ENCODE results near the gene RPGRIP1.
"Not testable (repeated sequence)": the region's sequence is repeated elsewhere in the genome, so short reads cannot be mapped to it uniquely, and the experiment has no call there.

RPGRIP1 gene

DNA sequence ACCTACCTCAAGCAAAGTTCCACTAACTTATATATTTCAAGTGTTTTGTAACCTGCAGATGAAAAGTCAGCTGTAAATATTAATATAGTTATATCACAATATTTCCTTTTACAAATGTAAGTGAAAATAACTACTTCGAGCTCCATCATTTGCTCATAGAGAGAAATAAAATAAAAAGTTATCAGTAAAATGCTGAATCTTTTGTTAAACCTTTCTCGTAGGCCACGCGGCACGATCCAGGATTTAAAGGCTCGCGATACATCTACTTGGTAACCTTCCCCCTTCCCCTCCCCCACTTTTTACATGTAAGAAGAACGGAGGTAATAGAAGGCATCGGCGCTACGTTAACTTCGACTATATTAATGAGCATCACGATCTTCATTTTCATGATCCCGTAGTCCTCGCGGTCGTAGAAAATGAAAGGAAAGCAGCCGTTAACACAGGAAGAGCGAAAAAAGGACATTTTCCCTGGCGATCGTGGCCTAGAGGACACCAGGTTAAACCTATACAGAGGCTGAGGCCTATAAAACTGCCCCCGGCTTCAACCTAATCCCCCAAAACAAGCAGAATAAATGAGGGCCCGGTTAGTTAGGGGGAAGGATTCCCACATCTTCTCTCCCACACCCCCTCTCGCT, 11.1 kb upstream of the RPGRIP1 start:
- Histone ChIP-seq H3K9ac (ENCODE audit: low read length in 5 of 5) (peak overlapping the region; percentile 95 to 100 (median 100)), H3K9me3 (ENCODE audit: control insufficient read depth in 5 of 5, low read length in 5 of 5) (no peaks in the 10 kb centered on the region), H3K27ac (ENCODE audit: low read depth, low read length) (peak overlapping the region; percentile 100), H3K4me1 (ENCODE audit: control insufficient read depth in 5 of 5, insufficient read depth in 5 of 5, low read length in 5 of 5) (peaks cover 3 to 55% (median 46%) of the 10 kb centered on the region in 5 donors), H3K27me3 (ENCODE audit: control insufficient read depth in 5 of 5, insufficient read depth in 4 of 5, low read length in 5 of 5) (peaks cover 0 to 2% (median 0%) of the 10 kb centered on the region in 5 donors), H3K4me3 (ENCODE audit: low read depth in 1 of 5, low read length in 5 of 5) (peak overlapping the region; percentile 82 to 100 (median 100)), H3K36me3 (ENCODE audit: control insufficient read depth in 5 of 5, insufficient read depth in 5 of 5, low read length in 5 of 5) (peaks cover 3 to 19% (median 7%) of the 10 kb centered on the region in 5 donors)

DNA sequence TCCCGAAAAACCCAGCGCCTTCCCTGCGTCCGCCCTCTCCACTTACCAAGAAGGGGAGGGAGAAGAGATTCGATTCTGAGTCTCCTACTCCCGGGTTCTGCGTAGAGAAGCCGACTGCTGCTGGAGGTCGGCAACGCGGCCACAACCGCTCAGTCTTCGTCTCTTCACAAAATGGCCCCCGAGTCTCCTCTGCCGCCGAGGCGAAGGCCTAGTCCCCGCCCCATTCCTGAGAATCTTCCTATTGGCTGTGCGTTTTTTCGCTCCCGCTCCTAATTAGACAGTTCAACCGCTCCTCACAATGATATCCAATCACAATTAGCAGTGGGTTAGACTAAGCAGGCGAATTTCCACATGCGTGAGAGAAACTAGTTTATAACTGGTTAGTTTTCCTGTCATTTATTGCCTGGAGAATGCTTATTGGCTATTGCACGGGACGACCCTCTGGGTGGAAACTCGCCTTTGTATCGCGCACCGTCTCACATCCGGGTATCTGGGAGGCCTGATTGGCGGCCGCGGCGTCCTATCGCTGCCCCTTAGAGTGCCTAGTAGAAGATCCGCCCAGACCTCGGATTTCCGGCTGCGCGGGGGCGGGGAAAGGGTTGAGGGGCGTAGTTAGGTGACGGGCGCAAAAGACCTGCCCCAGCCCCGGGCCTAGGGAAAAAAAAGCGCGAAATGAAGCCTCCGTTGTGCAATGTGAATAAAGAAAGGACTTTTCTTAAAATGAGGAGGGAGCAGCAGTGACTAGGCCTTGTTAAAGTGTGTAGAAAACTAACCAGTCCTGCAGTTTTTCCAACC, 10.4 kb upstream of the RPGRIP1 start, which contains the start of gene HNRNPC:
Gene HNRNPC (minus strand): TSS at position 191 of the 795 bp plus-strand sequence. CDS start 35,249 bp downstream, outside the sequence.
- Histone ChIP-seq H3K36me3 (ENCODE audit: control insufficient read depth in 5 of 5, insufficient read depth in 5 of 5, low read length in 5 of 5) (peaks cover 3 to 15% (median 4%) of the 10 kb centered on the region in 5 donors), H3K4me1 (ENCODE audit: control insufficient read depth in 5 of 5, insufficient read depth in 5 of 5, low read length in 5 of 5) (peaks cover 3 to 48% (median 41%) of the 10 kb centered on the region in 5 donors), H3K27ac (ENCODE audit: low read depth, low read length) (peak within 1 kb of the TSS; percentile 100)

DNA sequence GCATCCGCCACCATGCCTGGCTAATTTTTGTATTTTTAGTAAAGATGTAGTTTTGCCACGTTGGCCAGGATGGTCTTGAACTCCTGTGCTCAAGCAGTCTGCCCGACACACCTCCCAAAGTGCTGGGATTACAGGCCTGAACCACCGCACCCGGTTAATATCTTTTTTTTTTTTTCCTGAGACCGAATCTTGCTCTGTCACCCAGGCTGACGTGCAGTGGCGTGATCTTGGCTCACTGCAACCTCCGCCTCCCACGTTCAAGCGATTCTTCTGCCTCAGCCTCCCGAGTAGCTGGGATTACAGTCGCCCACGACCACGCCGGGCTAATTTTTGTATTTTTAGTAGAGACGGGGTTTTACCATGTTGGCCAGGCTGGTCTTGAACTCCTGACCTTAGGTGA, 7.2 kb upstream of the RPGRIP1 start:
- not testable (repeated sequence) for H3K36me3 ChIP-seq (ENCODE audit: control insufficient read depth in 5 of 5, insufficient read depth in 5 of 5, low read length in 5 of 5); H3K9me3 ChIP-seq (ENCODE audit: control insufficient read depth in 5 of 5, low read length in 5 of 5); H3K27ac ChIP-seq (ENCODE audit: low read depth, low read length); H3K4me3 ChIP-seq (ENCODE audit: low read depth in 1 of 5, low read length in 5 of 5); H3K9ac ChIP-seq (ENCODE audit: low read length in 5 of 5); H3K27me3 ChIP-seq (ENCODE audit: control insufficient read depth in 5 of 5, insufficient read depth in 4 of 5, low read length in 5 of 5)
- peaks cover 3 to 16% (median 9%) of the 10 kb centered on the region in 5 donors for H3K4me1 ChIP-seq (ENCODE audit: control insufficient read depth in 5 of 5, insufficient read depth in 5 of 5, low read length in 5 of 5)

More for the DNA sequence above, 10.4 kb upstream of the RPGRIP1 start, which contains the start of gene HNRNPC:
- peak within 1 kb of the TSS; percentile 95 to 100 (median 100) for H3K9ac ChIP-seq (ENCODE audit: low read length in 5 of 5)
- H3K9me3 ChIP-seq (ENCODE audit: control insufficient read depth in 5 of 5, low read length in 5 of 5), result no peaks in the 10 kb centered on the region
- peaks cover 0 to 2% (median 0%) of the 10 kb centered on the region in 5 donors for H3K27me3 ChIP-seq (ENCODE audit: control insufficient read depth in 5 of 5, insufficient read depth in 4 of 5, low read length in 5 of 5)
- H3K4me3 ChIP-seq (ENCODE audit: low read depth in 1 of 5, low read length in 5 of 5), result peak within 1 kb of the TSS; percentile 82 to 100 (median 100)

DNA sequence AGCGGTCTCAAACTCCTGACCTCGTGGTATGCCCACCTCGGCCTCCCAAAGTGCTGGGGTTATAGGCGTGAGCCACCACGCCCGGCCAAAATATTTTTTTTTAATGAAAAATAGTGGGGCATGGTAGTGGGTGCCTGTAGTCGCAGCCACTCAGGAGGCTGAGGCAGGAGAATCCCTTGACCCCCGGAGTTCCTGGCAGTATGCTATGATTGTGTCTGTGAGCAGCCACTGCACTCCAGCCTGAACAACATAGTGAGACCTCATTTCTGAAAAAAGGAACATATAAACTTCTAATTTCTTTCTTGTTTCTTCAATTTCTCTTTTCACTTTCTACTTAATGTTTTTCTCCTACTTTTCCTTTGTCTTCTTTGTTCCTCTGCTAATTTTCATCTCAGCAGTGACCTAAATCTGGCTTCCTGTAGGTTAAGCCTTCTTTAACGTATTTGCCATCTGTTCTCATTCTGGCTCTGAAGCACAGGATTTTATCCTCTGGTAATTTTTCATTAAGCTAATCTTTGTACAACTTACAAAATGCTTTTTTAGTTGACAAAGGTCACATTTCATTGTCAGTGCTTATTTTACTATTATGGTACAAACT, 4.5 kb upstream of the RPGRIP1 start:
- H3K4me3 ChIP-seq (ENCODE audit: low read depth in 1 of 5, low read length in 5 of 5), result no peak overlapping the region
- H3K9me3 ChIP-seq (ENCODE audit: control insufficient read depth in 5 of 5, low read length in 5 of 5), result no peaks in the 10 kb centered on the region
- no peak overlapping the region for H3K27ac ChIP-seq (ENCODE audit: low read depth, low read length)
- no peak overlapping the region for H3K9ac ChIP-seq (ENCODE audit: low read length in 5 of 5)
- no peaks in the 10 kb centered on the region for H3K4me1 ChIP-seq (ENCODE audit: control insufficient read depth in 5 of 5, insufficient read depth in 5 of 5, low read length in 5 of 5)
- H3K27me3 ChIP-seq (ENCODE audit: control insufficient read depth in 5 of 5, insufficient read depth in 4 of 5, low read length in 5 of 5), result no peaks in the 10 kb centered on the region
- H3K36me3 ChIP-seq (ENCODE audit: control insufficient read depth in 5 of 5, insufficient read depth in 5 of 5, low read length in 5 of 5), result no peaks in the 10 kb centered on the region

DNA sequence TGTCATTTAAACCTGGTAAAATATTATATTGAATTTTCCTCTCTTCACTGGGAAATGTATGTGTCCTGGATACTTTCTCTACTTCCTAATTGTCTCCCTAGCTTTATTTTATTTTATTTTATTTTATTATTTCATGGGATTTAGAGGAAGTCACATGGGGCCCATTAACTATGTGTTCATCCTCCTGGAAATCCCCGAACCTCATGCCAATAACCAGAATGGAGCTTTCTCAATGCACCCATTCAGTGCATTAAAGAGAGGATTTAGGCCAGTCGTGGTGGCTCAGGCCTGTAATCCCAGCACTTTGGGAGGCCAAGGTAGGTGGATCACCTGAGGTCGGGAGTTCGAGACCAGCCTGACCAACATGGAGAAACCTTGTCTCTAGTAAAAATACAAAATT, 1.3 kb upstream of the RPGRIP1 start:
- Histone ChIP-seq H3K4me1 (ENCODE audit: control insufficient read depth in 5 of 5, insufficient read depth in 5 of 5, low read length in 5 of 5) (no peaks in the 10 kb centered on the region), H3K27ac (ENCODE audit: low read depth, low read length) (no peak overlapping the region), H3K9me3 (ENCODE audit: control insufficient read depth in 5 of 5, low read length in 5 of 5) (no peaks in the 10 kb centered on the region), H3K9ac (ENCODE audit: low read length in 5 of 5) (no peak overlapping the region), H3K27me3 (ENCODE audit: control insufficient read depth in 5 of 5, insufficient read depth in 4 of 5, low read length in 5 of 5) (no peaks in the 10 kb centered on the region), H3K36me3 (ENCODE audit: control insufficient read depth in 5 of 5, insufficient read depth in 5 of 5, low read length in 5 of 5) (no peaks in the 10 kb centered on the region), H3K4me3 (ENCODE audit: low read depth in 1 of 5, low read length in 5 of 5) (no peak overlapping the region)

DNA sequence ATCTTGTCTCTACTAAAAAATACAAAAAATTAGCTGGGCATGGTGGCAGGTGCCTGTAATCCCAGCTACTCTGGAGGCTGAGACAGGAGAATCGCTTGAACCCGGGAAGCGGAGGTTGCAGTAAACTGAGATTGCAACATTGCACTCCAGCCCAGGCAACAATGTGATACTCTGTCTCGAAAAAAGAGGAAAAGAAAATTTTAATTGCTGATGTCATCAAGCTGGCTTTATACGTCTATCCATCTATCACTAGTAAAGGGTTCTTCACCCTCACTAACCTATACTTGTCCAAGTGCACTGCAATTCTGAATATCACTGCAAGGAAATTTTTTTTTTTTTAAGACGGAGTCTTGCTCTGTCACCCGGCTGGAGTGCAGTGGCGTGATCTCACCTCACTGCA, 2.0 kb downstream of the RPGRIP1 start:
- H3K27me3 ChIP-seq (ENCODE audit: control insufficient read depth in 5 of 5, insufficient read depth in 4 of 5, low read length in 5 of 5); H3K4me3 ChIP-seq (ENCODE audit: low read depth in 1 of 5, low read length in 5 of 5); H3K9me3 ChIP-seq (ENCODE audit: control insufficient read depth in 5 of 5, low read length in 5 of 5); H3K36me3 ChIP-seq (ENCODE audit: control insufficient read depth in 5 of 5, insufficient read depth in 5 of 5, low read length in 5 of 5); H3K27ac ChIP-seq (ENCODE audit: low read depth, low read length); H3K9ac ChIP-seq (ENCODE audit: low read length in 5 of 5); H3K4me1 ChIP-seq (ENCODE audit: control insufficient read depth in 5 of 5, insufficient read depth in 5 of 5, low read length in 5 of 5): not testable (repeated sequence)

DNA sequence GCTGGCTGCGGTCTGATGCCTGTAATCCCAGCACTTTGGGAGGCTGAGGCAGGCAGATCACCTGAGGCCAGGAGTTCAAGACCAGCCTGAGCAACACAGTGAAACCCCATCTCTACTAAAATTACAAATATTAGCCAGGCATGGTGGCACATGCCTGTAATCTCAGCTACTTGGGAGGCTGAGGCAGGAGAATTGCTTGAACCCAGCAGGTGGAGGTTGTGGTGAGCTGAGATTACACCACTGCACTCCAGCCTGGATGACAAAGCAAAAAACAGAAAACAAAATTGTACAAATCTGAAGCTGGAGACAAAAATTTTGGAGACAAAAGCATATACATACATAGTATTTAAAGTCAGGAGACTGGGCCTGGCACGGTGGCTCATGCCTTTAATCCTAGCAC, 6.6 kb downstream of the RPGRIP1 start:
- not testable (repeated sequence) for H3K4me3 ChIP-seq (ENCODE audit: low read depth in 1 of 5, low read length in 5 of 5); H3K27ac ChIP-seq (ENCODE audit: low read depth, low read length)

DNA sequence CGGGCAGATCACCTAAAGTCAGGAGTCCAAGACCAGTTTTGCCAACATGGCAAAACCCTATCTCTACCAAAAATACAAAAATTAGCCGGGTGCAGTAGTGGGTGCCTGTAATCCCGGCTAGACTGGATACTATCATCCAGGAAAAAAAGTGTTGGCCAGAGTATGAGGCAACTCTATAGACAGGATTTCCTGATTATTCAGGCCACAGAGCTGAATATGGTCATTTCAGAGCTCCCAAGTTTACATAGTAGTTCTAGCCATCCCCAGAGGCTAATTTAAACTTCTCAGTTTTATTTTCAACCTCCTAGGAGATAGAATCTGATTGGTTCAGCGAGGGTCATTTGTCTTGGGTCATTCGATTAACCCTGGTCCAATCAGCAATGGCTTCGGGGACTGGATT, 7.3 kb downstream of the RPGRIP1 start:
- no peak overlapping the region for H3K9ac ChIP-seq (ENCODE audit: low read length in 5 of 5)
- no peaks in the 10 kb centered on the region for H3K27me3 ChIP-seq (ENCODE audit: control insufficient read depth in 5 of 5, insufficient read depth in 4 of 5, low read length in 5 of 5)
- no peaks in the 10 kb centered on the region for H3K9me3 ChIP-seq (ENCODE audit: control insufficient read depth in 5 of 5, low read length in 5 of 5)
- H3K4me3 ChIP-seq (ENCODE audit: low read depth in 1 of 5, low read length in 5 of 5), result no peak overlapping the region
- H3K27ac ChIP-seq (ENCODE audit: low read depth, low read length), result no peak overlapping the region
- no peaks in the 10 kb centered on the region for H3K36me3 ChIP-seq (ENCODE audit: control insufficient read depth in 5 of 5, insufficient read depth in 5 of 5, low read length in 5 of 5)
- H3K4me1 ChIP-seq (ENCODE audit: control insufficient read depth in 5 of 5, insufficient read depth in 5 of 5, low read length in 5 of 5), result no peaks in the 10 kb centered on the region

More for the DNA sequence above, 6.6 kb downstream of the RPGRIP1 start:
- H3K9ac ChIP-seq (ENCODE audit: low read length in 5 of 5); H3K9me3 ChIP-seq (ENCODE audit: control insufficient read depth in 5 of 5, low read length in 5 of 5); H3K27me3 ChIP-seq (ENCODE audit: control insufficient read depth in 5 of 5, insufficient read depth in 4 of 5, low read length in 5 of 5); H3K36me3 ChIP-seq (ENCODE audit: control insufficient read depth in 5 of 5, insufficient read depth in 5 of 5, low read length in 5 of 5); H3K4me1 ChIP-seq (ENCODE audit: control insufficient read depth in 5 of 5, insufficient read depth in 5 of 5, low read length in 5 of 5): not testable (repeated sequence)

DNA sequence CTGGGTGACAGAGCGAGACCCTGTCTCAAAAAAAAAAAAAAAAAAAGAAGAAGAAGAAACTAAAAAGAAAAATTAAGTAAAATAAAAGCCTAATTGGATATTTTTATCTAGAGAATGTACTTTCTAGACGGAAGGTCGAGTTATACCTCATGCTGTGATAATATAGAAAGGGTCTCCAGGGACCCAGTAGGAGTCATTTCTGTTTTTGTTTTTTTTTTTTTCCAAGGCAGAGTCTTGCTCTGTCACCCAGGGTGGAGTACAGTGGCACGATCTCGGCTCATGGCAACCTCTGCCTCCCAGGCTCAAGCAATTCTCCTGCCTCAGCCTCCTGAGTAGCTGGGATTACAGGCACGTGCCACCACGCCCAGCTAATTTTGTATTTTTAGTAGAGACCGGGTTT, 14.1 kb downstream of the RPGRIP1 start:
- not testable (repeated sequence) for H3K9ac ChIP-seq (ENCODE audit: low read length in 5 of 5); H3K9me3 ChIP-seq (ENCODE audit: control insufficient read depth in 5 of 5, low read length in 5 of 5); H3K4me3 ChIP-seq (ENCODE audit: low read depth in 1 of 5, low read length in 5 of 5); H3K36me3 ChIP-seq (ENCODE audit: control insufficient read depth in 5 of 5, insufficient read depth in 5 of 5, low read length in 5 of 5); H3K4me1 ChIP-seq (ENCODE audit: control insufficient read depth in 5 of 5, insufficient read depth in 5 of 5, low read length in 5 of 5); H3K27ac ChIP-seq (ENCODE audit: low read depth, low read length); H3K27me3 ChIP-seq (ENCODE audit: control insufficient read depth in 5 of 5, insufficient read depth in 4 of 5, low read length in 5 of 5)

DNA sequence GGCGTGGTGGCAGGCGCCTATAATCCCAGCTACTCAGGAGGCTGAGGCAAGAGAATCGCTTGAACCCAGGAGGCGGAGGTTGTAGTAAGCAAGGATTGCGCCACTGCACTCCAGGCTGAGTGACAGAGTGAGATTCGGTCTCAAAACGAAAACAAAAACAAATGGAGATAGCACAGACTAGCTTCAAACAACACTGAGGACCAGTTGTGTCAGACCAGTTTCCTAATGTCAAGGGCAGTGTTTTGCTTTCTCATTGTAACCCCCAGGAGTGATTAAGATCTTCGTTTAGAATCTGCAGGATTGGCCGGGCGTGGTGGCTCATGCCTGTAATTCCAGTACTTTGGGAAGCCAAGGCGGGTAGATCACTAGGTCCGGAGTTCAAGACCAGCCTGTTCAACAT, 18.5 kb downstream of the RPGRIP1 start:
- Histone ChIP-seq H3K36me3 (ENCODE audit: control insufficient read depth in 5 of 5, insufficient read depth in 5 of 5, low read length in 5 of 5) (no peaks in the 10 kb centered on the region), H3K4me1 (ENCODE audit: control insufficient read depth in 5 of 5, insufficient read depth in 5 of 5, low read length in 5 of 5) (peaks cover 0 to 7% (median 6%) of the 10 kb centered on the region in 5 donors), H3K9ac (ENCODE audit: low read length in 5 of 5) (no peak overlapping the region), H3K27ac (ENCODE audit: low read depth, low read length) (no peak overlapping the region), H3K4me3 (ENCODE audit: low read depth in 1 of 5, low read length in 5 of 5) (no peak overlapping the region), H3K27me3 (ENCODE audit: control insufficient read depth in 5 of 5, insufficient read depth in 4 of 5, low read length in 5 of 5) (peaks cover 0 to 6% (median 2%) of the 10 kb centered on the region in 5 donors), H3K9me3 (ENCODE audit: control insufficient read depth in 5 of 5, low read length in 5 of 5) (no peaks in the 10 kb centered on the region)
